Effector memory CD8-positive, alpha-beta T cell (primary cell): ENCODE data around the gene TRMT10B.
A peak's percentile ranks its signal among the peaks of the same experiment; 100 is the strongest.
"Not testable (repeated sequence)": the region's sequence is repeated elsewhere in the genome, so short reads cannot be mapped to it uniquely, and the experiment has no call there.

Experiments used
- ATAC-seq: fragments of 150-1000 bp; cut with Tn5 transposase; replicated peaks from 2 replicates; pipeline ENCODE4 v1.10.0; 2021; ENCODE audit warnings: mild to moderate bottlenecking, moderate library complexity
- DNase-seq, 3 experiments: peaks; one replicate each; pipeline ENCODE4 v3.0.0; 2021
- H3K27ac Mint-ChIP-seq, 2 donors: one replicate each; pipeline ENCODE4 v1.8.0; 2022; ENCODE audit warnings: mild to moderate bottlenecking in 2 of 2, mixed read lengths in 2 of 2, moderate library complexity in 2 of 2
- H3K27me3 Mint-ChIP-seq, 2 donors: one replicate each; pipeline ENCODE4 v1.8.0; 2022; ENCODE audit warnings: mixed read lengths in 2 of 2
- H3K36me3 Mint-ChIP-seq: one replicate; pipeline ENCODE4 v1.8.0; 2022; ENCODE audit warnings: mild to moderate bottlenecking, moderate library complexity, mixed read lengths; ENCODE audit not compliant: insufficient read depth
- H3K4me1 Mint-ChIP-seq, 2 donors: one replicate each; pipeline ENCODE4 v1.8.0; 2022; ENCODE audit warnings: low read depth in 2 of 2, mixed read lengths in 2 of 2
- H3K4me3 Mint-ChIP-seq, 2 donors: one replicate each; pipeline ENCODE4 v1.8.0; 2022; ENCODE audit warnings: mild to moderate bottlenecking in 2 of 2, mixed read lengths in 2 of 2, moderate library complexity in 2 of 2
- H3K9me3 Mint-ChIP-seq, 2 donors: one replicate each; pipeline ENCODE4 v1.8.0; 2022; ENCODE audit warnings: mixed read lengths in 2 of 2

TRMT10B gene

DNA sequence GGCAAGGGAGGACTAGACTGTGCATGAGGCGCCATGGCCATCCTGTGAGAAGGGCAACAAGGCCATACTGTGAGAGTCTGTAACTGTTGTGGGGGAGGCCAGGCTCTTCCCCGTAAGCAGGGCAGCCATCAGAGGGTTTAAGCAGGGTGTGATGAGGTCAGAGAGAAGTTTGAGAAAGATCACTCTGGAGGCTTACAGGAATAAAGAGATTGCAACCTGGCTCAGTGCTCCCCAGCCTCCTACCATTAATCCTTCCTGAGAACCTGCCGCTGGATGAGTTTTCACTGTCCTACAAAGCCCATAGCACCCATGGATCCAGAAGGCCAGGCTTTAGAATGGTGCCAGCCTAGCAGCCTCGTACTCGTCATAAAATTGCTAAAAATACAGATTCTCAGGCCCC, 14.4 kb upstream of the TRMT10B start:
- Mint-ChIP-seq H3K9me3 (no peaks in the 10 kb centered on the region), H3K4me1 (no peaks in the 10 kb centered on the region), H3K36me3 (no peaks in the 10 kb centered on the region), H3K4me3 (no peak overlapping the region), H3K27ac (no peak overlapping the region), H3K27me3 (peaks cover 16 to 17% of the 10 kb centered on the region in 2 donors)
- DNase-seq (no peak), ATAC-seq (no peak)

DNA sequence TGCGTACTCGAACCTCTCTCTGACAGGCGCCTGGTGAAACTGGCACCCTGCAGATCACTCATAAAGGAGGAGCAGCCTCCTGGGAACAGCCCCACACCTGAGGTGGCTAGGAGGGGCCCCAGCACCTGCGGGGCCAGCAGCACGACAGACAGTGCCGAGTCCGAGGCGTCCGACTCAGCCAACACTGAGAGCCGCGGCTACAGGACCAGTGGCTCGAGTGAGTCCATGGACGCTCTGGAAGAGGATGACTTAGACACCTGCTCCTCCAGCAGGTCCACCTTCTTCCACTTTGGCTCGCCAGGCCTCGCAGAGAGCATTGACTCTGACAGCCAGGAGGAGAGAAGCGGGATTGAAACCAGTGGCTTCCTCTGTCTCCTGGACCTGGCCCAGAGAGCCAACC, 13.5 kb upstream of the TRMT10B start:
- Mint-ChIP-seq H3K27ac (no peak overlapping the region), H3K36me3 (no peaks in the 10 kb centered on the region), H3K4me1 (no peaks in the 10 kb centered on the region), H3K9me3 (no peaks in the 10 kb centered on the region), H3K27me3 (peaks cover 12 to 17% of the 10 kb centered on the region in 2 donors), H3K4me3 (no peak overlapping the region)
- no peak for DNase-seq
- no peak for ATAC-seq

DNA sequence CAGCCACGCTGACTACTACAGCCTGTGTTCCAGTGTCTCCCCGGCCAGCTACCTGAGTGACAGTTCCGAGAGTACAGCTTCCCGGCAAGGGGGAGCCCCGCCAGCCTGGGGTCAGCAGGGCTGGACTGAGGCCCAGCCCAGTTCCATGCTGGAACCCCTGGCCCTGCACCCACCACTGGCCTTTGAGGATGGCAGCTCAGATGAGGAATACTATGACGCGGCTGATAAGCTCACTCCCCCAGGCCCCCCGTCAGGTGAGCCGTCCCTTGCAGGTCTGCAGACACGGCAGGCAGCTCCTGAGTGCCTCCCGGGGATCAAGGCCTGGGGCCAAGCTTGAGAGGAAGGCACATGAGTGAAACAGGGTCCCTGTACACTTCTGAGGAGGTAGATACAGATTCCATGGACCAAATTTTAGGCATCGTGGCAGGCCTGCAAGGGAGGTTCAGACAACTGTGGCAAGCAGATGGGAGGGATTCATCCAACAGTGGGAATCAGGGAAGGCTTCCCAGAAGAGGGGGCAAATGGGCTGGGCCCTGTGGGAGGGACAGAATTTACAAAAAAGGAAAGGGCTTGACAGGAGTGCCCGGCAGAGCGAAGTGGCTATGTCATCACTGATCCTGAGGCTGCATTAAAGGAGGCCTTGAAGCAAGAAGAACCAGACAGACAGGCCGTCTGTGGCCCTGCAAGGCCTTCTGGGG, 12.8 kb upstream of the TRMT10B start:
- no peak for ATAC-seq
- peaks cover 6 to 17% of the 10 kb centered on the region in 2 donors for H3K27me3 Mint-ChIP-seq
- no peak overlapping the region for H3K27ac Mint-ChIP-seq

DNA sequence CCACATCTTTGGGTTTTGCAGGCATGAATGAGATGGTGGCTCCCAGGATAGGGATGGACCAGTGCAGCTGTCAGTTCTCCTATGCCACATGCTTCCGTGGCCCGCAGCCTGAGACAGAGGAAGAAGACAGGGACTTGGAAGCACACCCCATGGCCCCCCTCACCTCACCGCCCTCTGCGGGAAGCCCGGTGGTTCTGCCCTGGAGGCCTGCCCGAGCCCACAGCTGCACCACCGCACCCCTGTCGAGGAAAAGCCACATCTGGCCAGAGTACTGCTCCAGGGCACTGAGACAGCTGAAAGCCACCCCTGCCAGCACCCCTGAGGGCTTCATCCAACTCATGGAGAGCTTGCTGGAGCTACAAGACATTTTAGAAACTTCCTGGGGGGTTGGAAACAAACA, 7.6 kb upstream of the TRMT10B start:
- H3K4me1 Mint-ChIP-seq: peaks cover 0 to under 1% of the 10 kb centered on the region in 2 donors
- peaks cover 3% of the 10 kb centered on the region for H3K36me3 Mint-ChIP-seq
- no peak overlapping the region for H3K27ac Mint-ChIP-seq
- H3K27me3 Mint-ChIP-seq: peaks cover 0 to under 1% of the 10 kb centered on the region in 2 donors
- H3K4me3 Mint-ChIP-seq: no peak overlapping the region
- no peak for DNase-seq
- no peaks in the 10 kb centered on the region for H3K9me3 Mint-ChIP-seq
- ATAC-seq: no peak

More for the DNA sequence above, 12.8 kb upstream of the TRMT10B start:
- no peak for DNase-seq
- Mint-ChIP-seq H3K36me3 (no peaks in the 10 kb centered on the region), H3K9me3 (no peaks in the 10 kb centered on the region), H3K4me1 (no peaks in the 10 kb centered on the region), H3K4me3 (no peak overlapping the region)

DNA sequence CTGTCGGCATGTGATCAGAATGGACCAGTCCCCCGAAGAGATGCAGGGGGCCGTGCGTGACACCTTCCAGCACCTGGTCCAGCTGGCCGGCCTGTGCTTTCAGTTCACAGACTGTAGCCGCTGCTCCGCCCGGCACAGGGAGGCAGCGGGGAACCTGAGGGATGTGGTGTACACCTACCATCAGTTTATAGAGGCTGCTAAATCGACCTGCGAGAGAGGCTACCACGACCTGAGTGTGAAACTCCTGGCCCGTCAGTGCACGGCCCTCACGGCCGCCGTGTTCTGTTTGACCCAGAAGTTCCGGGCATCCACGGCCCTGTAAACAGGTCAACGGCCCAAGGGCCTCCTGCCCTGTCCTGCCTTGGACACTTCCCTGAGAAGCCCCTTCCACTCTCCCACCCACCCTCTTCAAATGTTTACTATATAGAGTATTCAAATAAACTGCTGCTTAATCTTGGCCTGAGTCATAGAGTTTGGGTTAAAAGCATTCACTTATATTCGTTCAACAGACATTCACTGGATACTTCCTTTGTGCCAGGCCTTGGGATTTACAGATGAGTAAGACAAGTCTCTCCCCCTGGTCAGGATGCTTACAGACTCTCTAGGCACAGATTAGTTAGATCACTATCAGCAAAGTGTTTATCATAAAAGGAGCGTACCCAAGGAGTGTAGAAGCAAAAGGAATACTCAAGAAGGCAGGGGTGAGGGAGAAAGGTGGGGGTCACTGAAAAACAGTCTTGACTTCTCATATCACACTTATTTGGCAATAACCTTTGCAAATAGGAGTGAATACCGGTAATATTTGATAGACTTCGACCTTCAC, 6.9 kb upstream of the TRMT10B start:
- Mint-ChIP-seq H3K27ac (no peak overlapping the region), H3K4me1 (peaks cover 0 to 3% of the 10 kb centered on the region in 2 donors), H3K4me3 (no peak overlapping the region), H3K27me3 (no peaks in the 10 kb centered on the region), H3K9me3 (no peaks in the 10 kb centered on the region), H3K36me3 (peaks cover 3% of the 10 kb centered on the region)
- DNase-seq (no peak), ATAC-seq (no peak)

DNA sequence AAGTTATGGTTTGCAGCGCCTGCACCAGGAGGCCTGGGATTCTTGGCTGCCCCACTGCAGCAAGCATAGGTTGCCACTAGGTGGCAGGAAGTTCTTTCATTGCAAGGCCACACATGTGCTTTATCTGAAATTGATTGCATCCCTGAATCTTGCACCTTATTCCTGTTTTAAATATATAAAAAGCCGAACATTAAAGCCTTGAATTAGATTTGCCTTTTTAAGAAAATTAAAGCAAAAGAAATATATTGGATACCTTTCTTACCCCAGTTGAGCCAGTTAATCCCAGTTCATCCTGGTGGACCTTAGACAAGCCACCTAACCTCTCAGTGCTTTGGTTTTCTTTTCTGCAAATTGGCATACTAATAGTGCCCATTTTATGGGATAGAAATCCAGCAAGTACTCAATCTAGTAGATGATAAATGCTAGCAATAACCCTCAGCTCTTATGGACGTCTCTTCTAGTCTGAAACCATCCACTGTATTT, 6.3 kb upstream of the TRMT10B start:
- Mint-ChIP-seq H3K9me3 (no peaks in the 10 kb centered on the region), H3K4me1 (peaks cover 0 to 3% of the 10 kb centered on the region in 2 donors), H3K27me3 (no peaks in the 10 kb centered on the region), H3K27ac (no peak overlapping the region), H3K4me3 (no peak overlapping the region), H3K36me3 (peaks cover 3% of the 10 kb centered on the region)
- DNase-seq (peak; percentile 34 to 55 (median 42)), ATAC-seq (peak; percentile 86)

DNA sequence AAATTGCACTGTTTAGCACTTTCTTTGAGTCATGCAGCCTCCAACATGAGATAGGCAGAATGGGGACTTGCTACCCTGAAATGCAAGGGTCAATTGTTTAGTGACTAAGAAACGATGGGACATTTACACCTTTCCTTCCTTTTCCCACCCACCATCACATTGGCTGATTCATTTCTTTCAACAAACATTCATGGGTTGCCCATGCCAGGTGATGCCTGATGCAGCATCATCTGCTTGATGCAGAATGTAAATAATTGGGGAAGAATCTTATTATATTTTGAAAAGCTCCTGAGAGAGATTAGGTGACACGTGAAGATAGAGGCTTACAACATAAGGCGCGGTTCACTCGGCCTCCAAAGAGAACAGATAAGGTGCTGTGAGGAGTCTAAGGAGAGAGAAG, 4.5 kb upstream of the TRMT10B start:
- Mint-ChIP-seq H3K4me3 (no peak overlapping the region), H3K4me1 (peaks cover 4 to 7% of the 10 kb centered on the region in 2 donors), H3K27ac (no peak overlapping the region), H3K36me3 (peaks cover 3% of the 10 kb centered on the region), H3K27me3 (no peaks in the 10 kb centered on the region), H3K9me3 (no peaks in the 10 kb centered on the region)
- ATAC-seq: no peak
- no peak for DNase-seq

DNA sequence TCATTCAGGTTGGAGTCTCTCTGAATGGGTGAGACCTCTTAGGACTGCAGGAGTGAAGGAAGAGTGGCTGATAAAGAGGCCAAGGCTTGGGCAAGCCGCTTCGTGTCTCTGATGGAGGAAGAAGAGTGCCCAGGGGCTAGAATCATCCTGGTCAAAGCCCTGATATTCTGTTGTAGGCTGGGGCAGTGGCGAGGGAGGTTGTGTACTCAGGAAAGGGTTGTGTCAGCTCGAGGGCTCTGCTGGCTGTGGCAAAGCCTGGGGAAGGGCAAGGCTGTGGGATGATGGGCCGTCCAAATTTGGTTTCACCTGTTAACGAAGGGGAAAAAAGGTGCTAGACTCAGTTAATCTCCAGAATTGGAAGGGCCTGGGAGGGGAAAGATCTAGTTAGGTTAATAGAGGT, 2.4 kb upstream of the TRMT10B start:
- Mint-ChIP-seq H3K36me3 (peaks cover 8% of the 10 kb centered on the region), H3K4me3 (peak overlapping the region; percentile 26 to 32), H3K4me1 (peaks cover 12 to 18% of the 10 kb centered on the region in 2 donors), H3K27me3 (no peaks in the 10 kb centered on the region), H3K9me3 (no peaks in the 10 kb centered on the region), H3K27ac (peak overlapping the region; percentile 25 to 83)
- DNase-seq (no peak), ATAC-seq (no peak)

DNA sequence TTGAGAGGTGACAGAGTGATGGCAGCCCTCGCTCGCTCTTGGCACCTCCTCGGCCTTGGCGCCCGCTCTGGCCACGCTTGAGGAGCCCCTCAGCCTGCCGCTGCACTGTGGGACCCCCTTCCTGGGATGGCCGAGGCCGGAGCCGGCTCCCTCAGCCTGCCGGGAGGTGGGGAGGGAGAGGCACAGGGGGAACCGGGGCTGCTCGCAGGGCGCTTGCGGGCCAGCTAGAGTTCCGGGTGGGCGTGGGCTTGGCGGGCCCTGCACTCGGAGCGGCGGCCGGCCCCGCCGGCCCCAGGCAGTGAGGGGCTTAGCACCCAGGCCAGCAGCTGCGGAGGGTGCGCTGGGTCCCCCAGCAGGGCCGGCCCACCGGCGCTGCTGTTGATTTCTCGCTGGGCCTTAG, 1.9 kb upstream of the TRMT10B start:
- not testable (repeated sequence) for H3K36me3 Mint-ChIP-seq, DNase-seq, H3K27me3 Mint-ChIP-seq, H3K4me3 Mint-ChIP-seq, ATAC-seq, H3K9me3 Mint-ChIP-seq
- Mint-ChIP-seq H3K4me1 (peaks cover 13 to 18% of the 10 kb centered on the region in 2 donors), H3K27ac (peak overlapping the region in 1 of 2 donors; percentile 83)

DNA sequence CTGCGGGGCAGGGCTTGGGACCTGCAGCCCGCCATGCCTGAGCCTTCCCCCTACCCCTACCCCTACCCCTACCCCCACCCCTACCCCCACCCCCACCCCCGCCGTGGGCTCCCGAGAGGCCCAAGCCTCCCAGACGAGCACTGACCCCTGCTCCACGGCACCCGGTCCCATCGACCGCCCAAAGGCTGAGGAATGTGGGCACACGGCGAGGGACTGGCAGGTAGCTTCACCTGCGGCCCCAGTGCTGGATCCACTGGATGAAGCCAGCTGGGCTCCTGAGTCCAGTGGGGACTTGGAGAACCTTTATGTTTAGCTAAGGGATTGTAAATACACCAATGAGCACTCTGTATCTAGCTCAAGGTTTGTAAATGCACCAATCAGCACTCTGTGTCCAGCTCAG, 1.5 kb upstream of the TRMT10B start:
- not testable (repeated sequence) for DNase-seq, H3K4me3 Mint-ChIP-seq, ATAC-seq, H3K27me3 Mint-ChIP-seq, H3K9me3 Mint-ChIP-seq, H3K27ac Mint-ChIP-seq
- Mint-ChIP-seq H3K36me3 (peaks cover 12% of the 10 kb centered on the region), H3K4me1 (peaks cover 15 to 18% of the 10 kb centered on the region in 2 donors)

DNA sequence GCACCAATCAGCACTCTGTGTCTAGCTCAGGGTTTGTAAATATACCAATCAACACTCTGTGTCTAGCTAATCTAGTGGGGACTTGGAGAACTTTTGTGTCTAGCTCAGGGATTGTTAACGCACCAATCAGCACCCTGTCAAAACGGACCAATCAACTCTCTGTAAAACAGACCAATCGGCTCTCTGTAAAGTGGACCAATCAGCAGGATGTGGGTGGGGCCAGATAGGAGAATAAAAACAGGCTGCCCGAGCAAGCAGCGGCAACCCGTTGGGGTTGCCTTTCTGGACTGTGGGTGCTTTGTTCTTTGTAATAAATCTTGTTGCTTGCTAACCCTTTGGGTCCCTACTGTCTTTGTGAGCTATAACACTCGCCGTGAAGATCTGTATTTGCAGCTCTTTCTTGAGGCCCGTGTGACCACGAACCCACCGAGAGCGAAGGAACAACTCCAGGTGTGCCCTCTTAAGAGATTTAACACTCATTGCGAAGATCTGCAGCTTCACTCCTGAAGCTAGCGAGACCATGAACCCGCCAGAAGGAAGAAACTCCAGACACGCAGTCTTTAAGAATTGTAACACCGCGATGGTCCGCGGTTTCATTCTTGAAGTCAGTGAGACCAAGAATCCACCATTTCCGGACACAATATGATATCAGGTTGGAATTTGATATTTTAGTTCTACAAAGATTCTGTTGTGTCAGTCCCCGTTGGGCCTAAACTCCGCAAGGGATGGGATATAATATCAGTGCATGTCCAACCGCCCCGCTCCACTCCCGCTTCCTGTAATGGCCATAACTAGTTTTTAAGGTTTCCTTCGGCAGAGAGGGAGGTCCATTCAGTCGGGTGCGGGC, 740 bp upstream of the TRMT10B start:
- peak overlapping the region; percentile 89 to 92 for H3K4me3 Mint-ChIP-seq
- no peaks in the 10 kb centered on the region for H3K9me3 Mint-ChIP-seq

DNA sequence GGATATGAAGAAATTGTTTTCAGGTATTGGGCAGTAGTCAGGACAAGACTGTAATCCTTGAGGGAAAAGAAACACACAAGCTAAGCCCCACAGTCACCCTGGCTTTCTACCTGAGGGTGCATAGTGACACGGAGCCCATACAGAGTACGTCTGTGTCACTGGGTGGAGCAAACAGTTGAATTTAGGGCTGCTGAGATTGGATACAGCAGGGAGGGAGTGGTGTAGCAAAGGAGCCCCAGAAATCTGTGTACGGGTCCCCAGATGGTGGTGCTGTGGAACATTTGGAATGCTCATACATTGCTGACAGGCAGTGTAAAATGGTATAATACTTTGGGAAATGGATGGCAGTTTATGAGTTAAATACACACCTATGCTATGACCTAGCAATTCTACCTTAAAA, 5.1 kb downstream of the TRMT10B start:
- H3K27me3 Mint-ChIP-seq: no peaks in the 10 kb centered on the region
- H3K4me1 Mint-ChIP-seq: peaks cover 21 to 24% of the 10 kb centered on the region in 2 donors
- H3K27ac Mint-ChIP-seq: peak overlapping the region in 1 of 2 donors; percentile 79
- no peaks in the 10 kb centered on the region for H3K9me3 Mint-ChIP-seq
- peaks cover 14% of the 10 kb centered on the region for H3K36me3 Mint-ChIP-seq
- ATAC-seq (no peak), DNase-seq (no peak)
- no peak overlapping the region for H3K4me3 Mint-ChIP-seq

More for the DNA sequence above, 740 bp upstream of the TRMT10B start:
- Mint-ChIP-seq H3K27me3 (no peaks in the 10 kb centered on the region), H3K4me1 (peaks cover 18 to 21% of the 10 kb centered on the region in 2 donors), H3K27ac (peak overlapping the region; percentile 94 to 96), H3K36me3 (peaks cover 12% of the 10 kb centered on the region)
- no peak for ATAC-seq
- DNase-seq: no peak
